ENCODE data around the gene MXRA8. TPM values are rescaled to one million over a fixed set of nuclear protein-coding genes. Genes with fewer than 3 reads are reported as not detected.

The MXRA8 gene
- total and polyA plus RNA-seq, 9 of the 15 experiments (the other 6 are each of a cell fraction or from before 2014, with no cell fraction given): 0.66 to 11.3 (median 6.3) TPM

DNA sequence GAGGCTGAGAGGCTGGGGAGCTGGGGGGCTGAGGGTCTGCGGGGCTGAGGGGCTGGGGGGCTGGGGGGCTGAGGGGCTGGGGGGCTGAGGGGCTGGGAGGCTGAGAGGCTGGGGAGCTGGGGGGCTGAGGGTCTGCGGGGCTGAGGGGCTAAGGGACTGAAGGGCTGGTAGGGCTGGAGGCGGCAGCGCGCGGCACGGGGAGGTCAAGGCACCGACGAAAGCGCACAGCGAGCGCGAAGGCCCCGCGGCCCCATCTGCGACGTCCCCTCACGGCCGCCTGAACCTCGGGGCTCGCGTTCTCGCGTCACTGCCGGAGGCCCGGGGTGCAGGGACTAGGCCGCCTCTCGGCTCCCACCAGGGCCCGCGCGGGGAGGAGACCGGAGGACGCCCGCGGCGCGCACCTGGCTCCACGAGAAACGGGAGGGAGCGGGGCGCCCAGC lies 34.3 kb downstream of the MXRA8 start (continued):
- TF ChIP-seq SPI1 (IDR thresholded peaks at IDR 0.05; ENCODE audit: borderline replicate concordance, low read depth, low read length): no peak
- TF ChIP-seq STAT5A (IDR thresholded peaks at IDR 0.05; ENCODE audit: borderline replicate concordance, low read length): no peak
- no peak for TF ChIP-seq HOXB6 (CRISPR knock-in tag; IDR thresholded peaks at IDR 0.05; ENCODE audit: borderline replicate concordance)
- TF ChIP-seq SREBF1 (IDR thresholded peaks at IDR 0.05; ENCODE audit: borderline replicate concordance, low read depth, low read length): no peak
- peak in 1 of 2 experiments; percentile 45; a peak in 2 of 4 replicates for TF ChIP-seq MAZ (CRISPR knock-in tag; conservative IDR thresholded peaks at IDR 0.05 in 1 of 2, IDR thresholded peaks at IDR 0.05 in 1 of 2)
- TF ChIP-seq, protein P1, sequence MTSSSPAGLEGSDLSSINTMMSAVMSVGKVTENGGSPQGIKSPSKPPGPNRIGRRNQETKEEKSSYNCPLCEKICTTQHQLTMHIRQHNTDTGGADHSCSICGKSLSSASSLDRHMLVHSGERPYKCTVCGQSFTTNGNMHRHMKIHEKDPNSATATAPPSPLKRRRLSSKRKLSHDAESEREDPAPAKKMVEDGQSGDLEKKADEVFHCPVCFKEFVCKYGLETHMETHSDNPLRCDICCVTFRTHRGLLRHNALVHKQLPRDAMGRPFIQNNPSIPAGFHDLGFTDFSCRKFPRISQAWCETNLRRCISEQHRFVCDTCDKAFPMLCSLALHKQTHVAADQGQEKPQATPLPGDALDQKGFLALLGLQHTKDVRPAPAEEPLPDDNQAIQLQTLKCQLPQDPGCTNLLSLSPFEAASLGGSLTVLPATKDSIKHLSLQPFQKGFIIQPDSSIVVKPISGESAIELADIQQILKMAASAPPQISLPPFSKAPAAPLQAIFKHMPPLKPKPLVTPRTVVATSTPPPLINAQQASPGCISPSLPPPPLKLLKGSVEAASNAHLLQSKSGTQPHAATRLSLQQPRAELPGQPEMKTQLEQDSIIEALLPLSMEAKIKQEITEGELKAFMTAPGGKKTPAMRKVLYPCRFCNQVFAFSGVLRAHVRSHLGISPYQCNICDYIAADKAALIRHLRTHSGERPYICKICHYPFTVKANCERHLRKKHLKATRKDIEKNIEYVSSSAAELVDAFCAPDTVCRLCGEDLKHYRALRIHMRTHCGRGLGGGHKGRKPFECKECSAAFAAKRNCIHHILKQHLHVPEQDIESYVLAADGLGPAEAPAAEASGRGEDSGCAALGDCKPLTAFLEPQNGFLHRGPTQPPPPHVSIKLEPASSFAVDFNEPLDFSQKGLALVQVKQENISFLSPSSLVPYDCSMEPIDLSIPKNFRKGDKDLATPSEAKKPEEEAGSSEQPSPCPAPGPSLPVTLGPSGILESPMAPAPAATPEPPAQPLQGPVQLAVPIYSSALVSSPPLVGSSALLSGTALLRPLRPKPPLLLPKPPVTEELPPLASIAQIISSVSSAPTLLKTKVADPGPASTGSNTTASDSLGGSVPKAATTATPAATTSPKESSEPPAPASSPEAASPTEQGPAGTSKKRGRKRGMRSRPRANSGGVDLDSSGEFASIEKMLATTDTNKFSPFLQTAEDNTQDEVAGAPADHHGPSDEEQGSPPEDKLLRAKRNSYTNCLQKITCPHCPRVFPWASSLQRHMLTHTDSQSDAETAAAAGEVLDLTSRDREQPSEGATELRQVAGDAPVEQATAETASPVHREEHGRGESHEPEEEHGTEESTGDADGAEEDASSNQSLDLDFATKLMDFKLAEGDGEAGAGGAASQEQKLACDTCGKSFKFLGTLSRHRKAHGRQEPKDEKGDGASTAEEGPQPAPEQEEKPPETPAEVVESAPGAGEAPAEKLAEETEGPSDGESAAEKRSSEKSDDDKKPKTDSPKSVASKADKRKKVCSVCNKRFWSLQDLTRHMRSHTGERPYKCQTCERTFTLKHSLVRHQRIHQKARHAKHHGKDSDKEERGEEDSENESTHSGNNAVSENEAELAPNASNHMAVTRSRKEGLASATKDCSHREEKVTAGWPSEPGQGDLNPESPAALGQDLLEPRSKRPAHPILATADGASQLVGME (CRISPR knock-in tag; IDR thresholded peaks at IDR 0.05): no peak
- TF ChIP-seq, protein P2, sequence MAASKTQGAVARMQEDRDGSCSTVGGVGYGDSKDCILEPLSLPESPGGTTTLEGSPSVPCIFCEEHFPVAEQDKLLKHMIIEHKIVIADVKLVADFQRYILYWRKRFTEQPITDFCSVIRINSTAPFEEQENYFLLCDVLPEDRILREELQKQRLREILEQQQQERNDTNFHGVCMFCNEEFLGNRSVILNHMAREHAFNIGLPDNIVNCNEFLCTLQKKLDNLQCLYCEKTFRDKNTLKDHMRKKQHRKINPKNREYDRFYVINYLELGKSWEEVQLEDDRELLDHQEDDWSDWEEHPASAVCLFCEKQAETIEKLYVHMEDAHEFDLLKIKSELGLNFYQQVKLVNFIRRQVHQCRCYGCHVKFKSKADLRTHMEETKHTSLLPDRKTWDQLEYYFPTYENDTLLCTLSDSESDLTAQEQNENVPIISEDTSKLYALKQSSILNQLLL (CRISPR knock-in tag; IDR thresholded peaks at IDR 0.05; ENCODE audit: borderline replicate concordance): no peak
- peak; percentile 24 for TF ChIP-seq SAP30 (IDR thresholded peaks at IDR 0.05; ENCODE audit: borderline replicate concordance, insufficient read depth, low read depth, low read length, poor library complexity, severe bottlenecking)
- no peak for TF ChIP-seq LARP7 (IDR thresholded peaks at IDR 0.05)
- TF ChIP-seq, protein P3, sequence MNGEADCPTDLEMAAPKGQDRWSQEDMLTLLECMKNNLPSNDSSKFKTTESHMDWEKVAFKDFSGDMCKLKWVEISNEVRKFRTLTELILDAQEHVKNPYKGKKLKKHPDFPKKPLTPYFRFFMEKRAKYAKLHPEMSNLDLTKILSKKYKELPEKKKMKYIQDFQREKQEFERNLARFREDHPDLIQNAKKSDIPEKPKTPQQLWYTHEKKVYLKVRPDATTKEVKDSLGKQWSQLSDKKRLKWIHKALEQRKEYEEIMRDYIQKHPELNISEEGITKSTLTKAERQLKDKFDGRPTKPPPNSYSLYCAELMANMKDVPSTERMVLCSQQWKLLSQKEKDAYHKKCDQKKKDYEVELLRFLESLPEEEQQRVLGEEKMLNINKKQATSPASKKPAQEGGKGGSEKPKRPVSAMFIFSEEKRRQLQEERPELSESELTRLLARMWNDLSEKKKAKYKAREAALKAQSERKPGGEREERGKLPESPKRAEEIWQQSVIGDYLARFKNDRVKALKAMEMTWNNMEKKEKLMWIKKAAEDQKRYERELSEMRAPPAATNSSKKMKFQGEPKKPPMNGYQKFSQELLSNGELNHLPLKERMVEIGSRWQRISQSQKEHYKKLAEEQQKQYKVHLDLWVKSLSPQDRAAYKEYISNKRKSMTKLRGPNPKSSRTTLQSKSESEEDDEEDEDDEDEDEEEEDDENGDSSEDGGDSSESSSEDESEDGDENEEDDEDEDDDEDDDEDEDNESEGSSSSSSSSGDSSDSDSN (IDR thresholded peaks at IDR 0.05; ENCODE audit: borderline replicate concordance in 1 of 2, low read depth in 2 of 2, low read length in 2 of 2): 0 out of 4 replicates have a peak, but pooled peaks of 1 of the 2 experiments have one; percentile 23
- no peak for TF ChIP-seq GTF2E2 (tag; IDR thresholded peaks at IDR 0.05)
- TF ChIP-seq, protein P4, sequence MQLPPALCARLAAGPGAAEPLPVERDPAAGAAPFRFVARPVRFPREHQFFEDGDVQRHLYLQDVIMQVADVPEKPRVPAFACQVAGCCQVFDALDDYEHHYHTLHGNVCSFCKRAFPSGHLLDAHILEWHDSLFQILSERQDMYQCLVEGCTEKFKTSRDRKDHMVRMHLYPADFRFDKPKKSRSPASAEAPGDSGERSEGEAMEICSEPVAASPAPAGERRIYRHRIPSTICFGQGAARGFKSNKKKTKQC (CRISPR knock-in tag; IDR thresholded peaks at IDR 0.05): peak; percentile 42
- TF ChIP-seq ZBTB8A (IDR thresholded peaks at IDR 0.05; ENCODE audit: partially characterized antibody): no peak
- TF ChIP-seq SIN3B (IDR thresholded peaks at IDR 0.05; ENCODE audit: low read depth): peak; percentile 90
- TF ChIP-seq, protein P5, sequence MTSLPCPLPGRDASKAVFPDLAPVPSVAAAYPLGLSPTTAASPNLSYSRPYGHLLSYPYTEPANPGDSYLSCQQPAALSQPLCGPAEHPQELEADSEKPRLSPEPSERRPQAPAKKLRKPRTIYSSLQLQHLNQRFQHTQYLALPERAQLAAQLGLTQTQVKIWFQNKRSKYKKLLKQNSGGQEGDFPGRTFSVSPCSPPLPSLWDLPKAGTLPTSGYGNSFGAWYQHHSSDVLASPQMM (CRISPR knock-in tag; IDR thresholded peaks at IDR 0.05): no peak
